K562 (cell line): ENCODE results near the gene PDLIM7. TPM values are rescaled to one million over a fixed set of nuclear protein-coding genes. Genes with fewer than 3 reads are reported as not detected.

ENCODE experiments used
- ATAC-seq: fragments of 200-7000 bp; cut with Tn5 transposase; 3 replicates; pipeline ENCODE4 v1.9.1; 2020; ENCODE audit warnings: moderate library complexity
- BruUV-seq: library from RNA; stranded (reverse); fragments of 400-500 nt; replicated peaks from 2 replicates; lab custom pipeline; 2021; lab: Mats Ljungman, UMichigan
- CTCF ChIA-PET: fragments of 300-600 bp; formaldehyde crosslinking; extraction: SDS; loops from one replicate; lab custom pipeline; 2021; ENCODE audit warnings: low intra/inter-chr PET ratio; lab: Yijun Ruan, JAX
- POLR2A ChIA-PET: fragments of 300-600, 350-650 bp; sonication (Branson Sonifier 250); formaldehyde crosslinking; extraction: SDS; loops from one replicate; lab custom pipeline; 2021; ENCODE audit warnings: antibody characterized with exemption, inconsistent platforms; lab: Yijun Ruan, JAX
- DNase-seq, 4 experiments: peaks; one replicate each; pipeline versions ENCODE4 v3.0.0 to v3.0.0-alpha.2; 2011 to 2018; ENCODE audit warnings: low spot score in 3 of 4, mixed read lengths in 3 of 4; ENCODE audit errors: extremely low read depth in 1 of 4
- FAIRE-seq: peaks from 2 replicates; lab custom pipeline; 2011; peaks lifted over from hg19 to GRCh38; lab: Jason Lieb, UNC
- H2AFZ ChIP-seq: 2 replicates; pipeline ENCODE4 v1.6.0; 2011; ENCODE audit warnings: low read depth, low read length, control low read depth, inconsistent platforms
- H3K27ac ChIP-seq: fragments of 200-600 bp; 3 replicates; pipeline ENCODE4 v1.8.0; 2011; ENCODE audit warnings: low read depth, mild to moderate bottlenecking, control low read depth, inconsistent platforms, low read length, moderate library complexity, mixed read lengths; ENCODE audit errors: extremely low read depth
- H3K27me3 ChIP-seq, 2 experiments: fragments of 300-600 bp in 1 of 2; 2 replicates in 1 of 2; 3 replicates in 1 of 2; pipeline versions ENCODE4 v1.6.0 to v1.8.0; 2011; ENCODE audit warnings: inconsistent platforms in 2 of 2, low read length in 2 of 2, mild to moderate bottlenecking in 1 of 2, mixed read lengths in 1 of 2, moderate library complexity in 1 of 2; ENCODE audit not compliant: control insufficient read depth in 2 of 2, insufficient read depth in 2 of 2
- H3K36me3 ChIP-seq: fragments of 300-600 bp; 3 replicates; pipeline ENCODE4 v1.8.0; 2011; ENCODE audit warnings: mild to moderate bottlenecking, low read length, inconsistent platforms; ENCODE audit not compliant: control insufficient read depth, insufficient read depth
- H3K4me1 ChIP-seq, 2 experiments: fragments of 200-600 bp in 1 of 2; replicated peaks in 1 of 2; 2 replicates in 1 of 2; 3 replicates in 1 of 2; pipeline versions ENCODE4 v1.5.1 to v1.8.0; 2011; ENCODE audit warnings: inconsistent platforms in 2 of 2, low read length in 2 of 2, mild to moderate bottlenecking in 1 of 2, mixed read lengths in 1 of 2, moderate library complexity in 1 of 2; ENCODE audit not compliant: control insufficient read depth in 2 of 2, insufficient read depth in 2 of 2
- H3K4me2 ChIP-seq: 2 replicates; pipeline ENCODE4 v1.6.1; 2011; ENCODE audit warnings: low read length, control low read depth, inconsistent platforms, mixed read lengths; ENCODE audit not compliant: insufficient read depth
- H3K4me3 ChIP-seq: fragments of 200-600 bp; sonication (generic), shearing (Covaris generic); 2 replicates; pipeline ENCODE4 v1.5.1; 2016; ENCODE audit warnings: control low read depth, inconsistent platforms
- H3K79me2 ChIP-seq: fragments of 200-600 bp; 3 replicates; pipeline ENCODE4 v1.8.0; 2011; ENCODE audit warnings: low read length, inconsistent platforms; ENCODE audit not compliant: control insufficient read depth, insufficient read depth
- H3K9ac ChIP-seq, 2 experiments: 2 replicates each; pipeline versions ENCODE4 v1.6.0 to v1.6.1; 2011; ENCODE audit warnings: low read depth in 2 of 2, low read length in 2 of 2, control low read depth in 1 of 2, inconsistent platforms in 1 of 2, mild to moderate bottlenecking in 1 of 2, mixed read lengths in 1 of 2; ENCODE audit not compliant: insufficient read depth in 1 of 2
- H3K9me1 ChIP-seq: one replicate; pipeline ENCODE4 v1.6.0; 2011; ENCODE audit warnings: inconsistent platforms, mild to moderate bottlenecking, low read length, moderate library complexity; ENCODE audit not compliant: control insufficient read depth, insufficient read depth
- H3K9me3 ChIP-seq: replicated peaks from 2 replicates; pipeline ENCODE4 v1.5.1; 2011; ENCODE audit warnings: low read depth, low read length, inconsistent platforms; ENCODE audit not compliant: control insufficient read depth, insufficient read depth
- H4K20me1 ChIP-seq: replicated peaks from 2 replicates; pipeline ENCODE4 v1.6.1; 2011; ENCODE audit warnings: low read length, inconsistent platforms, mixed read lengths; ENCODE audit not compliant: control insufficient read depth, insufficient read depth
- CREB5 ChIP-seq: fragments of 250-450 bp; sonication (Bioruptor Pico); IDR thresholded peaks from 2 replicates; pipeline ENCODE4 v1.5.0; 2020; ENCODE audit warnings: mild to moderate bottlenecking
- DIDO1 ChIP-seq: fragments of 450-650 bp; IDR thresholded peaks from 2 replicates; pipeline ENCODE4 v1.6.1; 2016; ENCODE audit warnings: low read depth, missing biosample characterization, missing genetic modification characterization
- HDAC1 ChIP-seq, 2 experiments: fragments of 450-650 bp; IDR thresholded peaks; 2 replicates each; pipeline ENCODE4 v1.6.1; 2016 to 2017; ENCODE audit warnings: inconsistent platforms in 1 of 2, mild to moderate bottlenecking in 1 of 2, moderate library complexity in 1 of 2
- MED1 ChIP-seq: sonication (generic); formaldehyde crosslinking; IDR thresholded peaks from 2 replicates; pipeline ENCODE4 v1.8.1; 2023; ENCODE audit warnings: missing genetic modification reagents, borderline replicate concordance
- NELFE ChIP-seq: IDR thresholded peaks from 2 replicates; pipeline ENCODE4 v1.6.1; 2011; ENCODE audit warnings: mild to moderate bottlenecking; ENCODE audit not compliant: insufficient read depth, insufficient read length
- POLR2AphosphoS2 ChIP-seq: IDR thresholded peaks from 2 replicates; pipeline ENCODE4 v1.6.1; 2012; ENCODE audit warnings: low read length, improper control_type of control experiment
- POLR2G ChIP-seq: fragments of 200-400 bp; formaldehyde crosslinking; IDR thresholded peaks from 2 replicates; pipeline ENCODE4 v1.6.1; 2017; ENCODE audit warnings: low read depth, mild to moderate bottlenecking, antibody characterized with exemption, low read length, moderate library complexity
- RBBP5 ChIP-seq: fragments of 200-600 bp; sonication (generic); IDR thresholded peaks from 2 replicates; pipeline ENCODE4 v1.6.1; 2012; ENCODE audit warnings: borderline replicate concordance, mild to moderate bottlenecking, low read length, control low read depth, inconsistent platforms; ENCODE audit not compliant: insufficient read depth, poor library complexity, severe bottlenecking
- SMAD1 ChIP-seq: fragments of 150-350 bp; IDR thresholded peaks from 2 replicates; pipeline ENCODE4 v1.6.1; 2014; ENCODE audit warnings: low read length, low read depth; ENCODE audit not compliant: partially characterized antibody
- TAF7 ChIP-seq: fragments of 450-650 bp; IDR thresholded peaks from 2 replicates; pipeline ENCODE4 v1.6.1; 2016; ENCODE audit warnings: missing genetic modification characterization, missing compliant biosample characterization
- USF1 ChIP-seq: sonication (generic); formaldehyde crosslinking; IDR thresholded peaks from 2 replicates; pipeline ENCODE4 v1.9.0; 2022; ENCODE audit warnings: mild to moderate bottlenecking, missing genetic modification reagents
- ZFPM2 ChIP-seq: fragments of 250-450 bp; sonication (Bioruptor Pico); IDR thresholded peaks from 2 replicates; pipeline ENCODE4 v1.5.1; 2022; ENCODE audit warnings: mild to moderate bottlenecking
- WGBS: fragments of 100-300 bp; shearing (Covaris generic); methylation state at CpG from one replicate; pipeline ENCODE4 v1.1.6; 2016; ENCODE audit warnings: low coverage, mixed read lengths; ENCODE audit not compliant: insufficient coverage; ENCODE audit errors: missing lambda C conversion rate; 5-methylcytosine and 5-hydroxymethylcytosine counted together
- in situ Hi-C: fragments of 300-500 bp; cut with MboI; formaldehyde crosslinking; loops from 4 replicates; pipeline ENCODE4 v1.15.0; 2018; ENCODE audit warnings: inconsistent platforms, mixed read lengths
- intact Hi-C: fragments of 100-400 bp; cut with micrococcal nuclease; formaldehyde crosslinking; loops from 2 replicates; pipeline ENCODE4 v1.14.2; 2022
- polyA plus RNA-seq, 8 experiments: library from polyadenylated mRNA; depleted of rRNA in 4 of 8; stranded (reverse) in 5 of 8; unstranded in 3 of 8; fragments of >200 nt; fragmentation: Nextera tagmentation in 2 of 8; fragmentation: Illumina TruSeq in 1 of 8; extraction: Ambion mirVana in 2 of 8; extraction: Trizol in 1 of 8; gene quantifications; 2 replicates each; pipeline versions ENCODE4 v1.2.1 to v1.2.3, GENCODE V29; 2011 to 2014; ENCODE audit warnings: inconsistent platforms in 1 of 8, missing spikeins in 1 of 8
- total RNA-seq, 7 experiments: library from RNA; depleted of rRNA in 6 of 7; stranded (reverse); fragments of >200 nt in 6 of 7; fragmentation: Illumina TruSeq in 2 of 7; extraction: Trizol in 2 of 7; gene quantifications; 2 replicates each; pipeline versions ENCODE4 v1.2.1 to v1.2.3, GENCODE V29; 2011 to 2021; ENCODE audit warnings: low replicate concordance in 1 of 7

The PDLIM7 gene
- total and polyA plus RNA-seq, 9 of the 15 experiments (the other 6 are each of a cell fraction or from before 2014, with no cell fraction given), result 2.1 to 124 (median 32.6) TPM

- TF ChIP-seq HDAC1 (IDR thresholded peaks at IDR 0.05), result peak in 1 of 2 experiments; percentile 24; a peak in 1 of 4 replicates
- peak; percentile 47 for TF ChIP-seq USF1 (CRISPR knock-in tag)
- TF ChIP-seq NELFE, result no peak
- no peak for TF ChIP-seq POLR2AphosphoS2
- no peak for TF ChIP-seq SMAD1
- TF ChIP-seq ZFPM2, result no peak
These were observed 9.8 kb upstream of the PDLIM7 start (continued) for GRCh38 chr5:177507165-177507564.

DNA sequence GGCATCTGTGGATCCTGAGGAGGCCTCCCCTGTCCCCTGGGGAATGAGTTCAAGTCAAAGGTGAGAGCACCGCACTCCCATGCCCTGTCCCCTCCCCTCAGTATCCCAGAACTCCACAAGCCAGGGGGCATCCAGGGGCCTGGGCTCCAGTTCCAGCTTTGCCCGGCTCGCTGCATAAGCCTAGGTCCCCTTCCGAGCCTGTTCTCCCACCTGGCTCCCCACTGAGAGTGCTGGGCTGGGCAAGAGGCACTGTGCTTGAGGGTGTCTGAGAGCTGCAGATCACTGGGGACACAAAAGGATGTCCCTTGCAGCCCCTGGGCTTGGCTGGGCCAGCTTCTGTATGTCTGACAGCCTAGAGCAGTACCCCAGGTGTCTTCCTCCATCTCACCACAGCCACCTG, 7.7 kb upstream of the PDLIM7 start:
- H3K4me3 ChIP-seq, result no peak overlapping the region
- H2AFZ ChIP-seq, result no peak overlapping the region
- H4K20me1 ChIP-seq, result no peaks in the 10 kb centered on the region
- no peak for DNase-seq
- no peak overlapping the region for H3K4me2 ChIP-seq
- intact Hi-C loops, result no loop called here
- WGBS, result 90% methylated on average over 4 of the region's 4 CpGs
- no TSS peak for BruUV-seq
- CTCF ChIA-PET, result no interaction called here
- peaks cover 31 to 65% of the 10 kb centered on the region in 2 experiments for H3K4me1 ChIP-seq
- peak overlapping the region in 1 of 2 experiments; percentile 1; a peak in 2 of 4 replicates for H3K9ac ChIP-seq
- H3K36me3 ChIP-seq, result peaks cover 24% of the 10 kb centered on the region
- no peaks in the 10 kb centered on the region for H3K9me1 ChIP-seq
- no peaks in the 10 kb centered on the region for H3K9me3 ChIP-seq
- in situ Hi-C loops, result no loop called here
- H3K79me2 ChIP-seq, result peaks cover 15% of the 10 kb centered on the region; the same call in 2 of the 3 replicates
- FAIRE-seq, result no peak
- no peak overlapping the region for H3K27ac ChIP-seq
- ATAC-seq, result no peak
- no peaks in the 10 kb centered on the region for H3K27me3 ChIP-seq
- TF ChIP-seq TAF7 (tag), result no peak
- 0 out of 2 replicates have a peak, but pooled peaks have one; percentile 3 for TF ChIP-seq POLR2G
- no peak for TF ChIP-seq MED1
- TF ChIP-seq CREB5 (CRISPR knock-in tag), result no peak
- no peak for TF ChIP-seq RBBP5
- no peak for TF ChIP-seq HDAC1 (IDR thresholded peaks at IDR 0.05)
- TF ChIP-seq DIDO1 (tag), result no peak
- TF ChIP-seq, all 486 proteins: peak for 1
- POLR2A ChIA-PET, result interaction anchor here (0.6 to 1.4 kb wide), 6 partner anchors 9 to 108 kb away, joined by 3 to 7 read pairs (median 4); partner anchors contain the start of gene TMED9
